ENCODE results near the gene LSS.

LSS gene

DNA sequence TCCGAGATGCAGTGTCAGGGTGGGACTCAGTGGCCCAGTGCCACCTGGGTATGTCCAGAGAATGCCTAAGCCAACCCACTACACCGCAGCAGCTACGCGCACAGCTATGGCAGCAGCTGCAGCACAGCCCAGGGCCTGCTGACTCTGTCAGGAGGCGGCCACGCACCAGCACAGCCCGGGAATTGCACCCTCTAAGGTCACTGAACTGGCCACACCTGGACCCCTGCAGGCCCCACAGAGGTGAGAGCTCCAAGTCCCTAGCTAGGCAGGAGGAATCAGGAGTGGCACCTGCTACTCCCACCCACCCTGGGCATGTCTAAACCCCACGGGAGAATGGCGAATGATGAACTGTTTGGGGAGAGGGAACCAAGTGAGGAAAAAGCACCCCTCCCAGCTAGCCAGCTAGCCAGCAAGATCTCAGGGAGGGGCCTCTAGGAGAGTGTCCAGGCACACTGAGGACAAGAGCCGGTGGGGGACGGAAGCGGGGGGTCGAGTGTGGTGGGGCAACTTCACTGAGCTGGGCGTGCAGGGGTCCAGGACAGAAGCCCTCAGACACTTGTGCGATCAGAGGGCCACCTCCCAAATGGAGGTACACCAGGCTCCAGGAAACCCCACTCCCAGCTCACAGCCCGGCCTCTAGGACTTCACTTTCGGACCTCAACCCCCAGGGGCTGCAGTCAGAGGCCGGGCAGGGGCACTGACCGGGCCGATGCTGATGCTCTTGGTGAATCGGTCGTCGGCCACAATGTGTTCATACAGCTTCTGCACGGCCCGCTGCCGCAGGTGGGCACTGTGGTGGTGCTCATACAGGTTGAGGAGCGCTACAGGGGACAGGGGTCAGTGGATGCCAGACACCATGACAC lies 13.9 kb downstream of the LSS start:
- TF ChIP-seq, protein P1, sequence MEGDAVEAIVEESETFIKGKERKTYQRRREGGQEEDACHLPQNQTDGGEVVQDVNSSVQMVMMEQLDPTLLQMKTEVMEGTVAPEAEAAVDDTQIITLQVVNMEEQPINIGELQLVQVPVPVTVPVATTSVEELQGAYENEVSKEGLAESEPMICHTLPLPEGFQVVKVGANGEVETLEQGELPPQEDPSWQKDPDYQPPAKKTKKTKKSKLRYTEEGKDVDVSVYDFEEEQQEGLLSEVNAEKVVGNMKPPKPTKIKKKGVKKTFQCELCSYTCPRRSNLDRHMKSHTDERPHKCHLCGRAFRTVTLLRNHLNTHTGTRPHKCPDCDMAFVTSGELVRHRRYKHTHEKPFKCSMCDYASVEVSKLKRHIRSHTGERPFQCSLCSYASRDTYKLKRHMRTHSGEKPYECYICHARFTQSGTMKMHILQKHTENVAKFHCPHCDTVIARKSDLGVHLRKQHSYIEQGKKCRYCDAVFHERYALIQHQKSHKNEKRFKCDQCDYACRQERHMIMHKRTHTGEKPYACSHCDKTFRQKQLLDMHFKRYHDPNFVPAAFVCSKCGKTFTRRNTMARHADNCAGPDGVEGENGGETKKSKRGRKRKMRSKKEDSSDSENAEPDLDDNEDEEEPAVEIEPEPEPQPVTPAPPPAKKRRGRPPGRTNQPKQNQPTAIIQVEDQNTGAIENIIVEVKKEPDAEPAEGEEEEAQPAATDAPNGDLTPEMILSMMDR (IDR thresholded peaks at IDR 0.05; ENCODE audit: low read length, missing control alignments) = no peak
- DNase-seq (ENCODE audit: low read depth) = no peak
- H3K4me3 ChIP-seq (replicated peaks; ENCODE audit: low read depth, low read length) = no peak overlapping the region

DNA sequence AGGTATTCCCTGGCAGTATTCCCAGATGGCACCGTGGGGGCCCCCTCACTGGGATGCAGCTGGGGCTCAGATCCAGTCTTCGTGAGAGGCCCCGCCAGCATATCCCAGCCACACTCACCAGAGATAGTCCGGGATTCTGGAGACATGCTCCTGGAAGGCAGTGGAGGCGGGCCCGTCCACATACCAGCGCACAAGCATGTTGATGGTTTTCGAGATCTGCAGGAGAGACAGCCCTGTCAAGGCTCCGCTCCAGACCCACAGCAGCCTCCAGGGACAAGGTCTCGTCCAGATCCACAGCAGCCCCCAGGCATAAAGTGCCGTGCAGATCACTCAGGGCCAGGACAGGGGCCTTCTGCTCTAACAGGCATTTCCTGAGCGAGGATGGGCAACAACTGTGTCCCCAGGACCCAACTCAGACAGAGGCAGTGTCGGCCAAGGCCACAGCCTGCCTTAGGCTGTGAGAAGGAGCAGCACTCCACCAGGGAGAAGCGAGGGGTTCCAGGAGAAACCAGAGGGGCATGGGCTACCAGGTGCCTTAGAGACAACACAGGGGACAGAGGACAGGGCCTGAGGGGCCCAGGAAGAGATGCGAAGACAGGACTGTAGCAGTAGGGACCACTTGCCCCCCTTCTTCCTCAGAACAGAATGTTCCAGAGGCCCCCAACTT lies 14.8 kb downstream of the LSS start:
- no peak overlapping the region for H3K4me3 ChIP-seq (replicated peaks; ENCODE audit: low read depth, low read length)
- TF ChIP-seq, protein P1 (IDR thresholded peaks at IDR 0.05; ENCODE audit: low read length, missing control alignments) = no peak
- DNase-seq (ENCODE audit: low read depth) = no peak

DNA sequence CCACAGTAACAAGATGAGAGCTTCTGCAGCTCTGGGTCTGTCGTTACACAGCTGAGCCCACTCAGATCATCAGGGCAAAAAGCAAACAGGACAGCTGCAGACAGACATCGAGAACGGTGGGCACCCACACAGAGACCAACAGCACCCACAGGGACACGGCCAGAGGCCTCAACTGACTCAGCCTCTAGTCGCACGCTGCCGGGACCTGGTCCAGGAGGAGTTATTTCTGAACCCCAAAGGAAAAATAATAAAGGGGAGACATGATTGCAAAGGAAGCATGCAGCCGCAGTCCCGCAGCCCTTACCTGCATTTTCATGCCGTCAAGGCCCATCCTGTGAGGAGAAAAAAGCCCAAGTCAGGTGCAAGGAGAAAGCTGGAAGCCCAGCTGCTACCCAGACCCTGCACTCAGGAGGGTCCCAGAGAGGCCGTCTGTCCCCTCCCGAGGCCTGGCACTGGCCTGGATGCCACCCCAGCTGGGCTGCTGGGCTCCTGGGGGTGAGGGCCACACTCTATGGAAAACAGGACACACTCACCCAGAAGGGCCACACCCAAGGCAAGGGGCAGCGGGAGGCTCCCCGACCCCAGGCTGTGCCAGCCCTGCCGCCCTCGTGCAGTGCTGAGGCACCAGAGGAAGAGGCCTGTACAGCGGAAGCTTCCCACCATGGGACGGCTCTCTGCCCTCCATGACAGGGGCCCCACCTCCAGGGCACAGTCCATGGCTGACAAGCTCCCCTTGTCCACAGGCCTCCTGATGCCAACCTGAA lies 15.7 kb downstream of the LSS start:
- DNase-seq (ENCODE audit: low read depth) = no peak
- H3K4me3 ChIP-seq (replicated peaks; ENCODE audit: low read depth, low read length) = no peak overlapping the region
- TF ChIP-seq, protein P1 (IDR thresholded peaks at IDR 0.05; ENCODE audit: low read length, missing control alignments) = no peak

DNA sequence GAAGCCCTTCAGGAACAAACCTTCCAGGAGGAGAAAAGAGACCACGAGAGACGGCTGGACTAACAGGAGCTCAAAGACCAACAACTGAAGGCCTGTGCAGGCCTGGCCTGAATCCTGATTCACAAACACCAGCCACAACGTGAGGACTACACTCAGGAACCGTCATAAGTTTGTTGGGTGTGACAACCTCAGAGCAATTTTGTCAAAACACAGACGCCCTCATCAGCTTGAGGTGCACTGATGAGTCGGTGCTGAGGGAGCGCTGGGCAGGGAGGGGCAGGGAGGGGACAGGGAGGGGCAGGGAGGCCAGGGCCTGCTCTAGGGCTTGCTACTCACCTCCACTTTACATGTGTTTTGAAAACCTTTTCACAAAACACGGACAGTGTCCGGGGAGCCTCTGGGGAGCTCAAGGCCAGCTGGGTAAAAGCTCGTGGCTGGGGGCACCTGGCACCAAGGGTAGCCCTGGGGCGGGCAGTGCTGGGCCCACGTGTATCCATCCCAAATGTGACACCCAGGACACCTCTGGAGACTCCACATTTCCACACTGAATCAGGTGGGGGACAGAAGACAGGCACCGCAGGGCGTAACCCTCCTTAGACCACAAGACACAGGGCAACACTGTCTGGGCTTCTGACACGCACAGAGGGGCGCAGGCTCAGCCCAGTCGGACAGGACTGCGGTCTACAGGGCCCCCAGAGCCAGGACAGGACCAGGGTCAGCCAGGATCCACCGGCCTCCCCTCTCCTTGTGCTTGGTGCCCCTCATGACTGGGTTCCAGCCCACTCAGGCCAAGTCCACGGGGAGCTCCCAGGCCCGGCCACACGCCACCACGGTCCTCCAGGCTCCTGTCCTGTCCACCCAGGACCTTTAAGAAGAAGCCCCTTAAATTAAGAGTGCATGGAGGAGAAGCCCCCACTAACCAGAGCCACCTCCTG lies 16.5 kb downstream of the LSS start:
- H3K4me3 ChIP-seq (replicated peaks; ENCODE audit: low read depth, low read length) = no peak overlapping the region
- DNase-seq (ENCODE audit: low read depth) = no peak
- TF ChIP-seq, protein P1 (IDR thresholded peaks at IDR 0.05; ENCODE audit: low read length, missing control alignments) = no peak

DNA sequence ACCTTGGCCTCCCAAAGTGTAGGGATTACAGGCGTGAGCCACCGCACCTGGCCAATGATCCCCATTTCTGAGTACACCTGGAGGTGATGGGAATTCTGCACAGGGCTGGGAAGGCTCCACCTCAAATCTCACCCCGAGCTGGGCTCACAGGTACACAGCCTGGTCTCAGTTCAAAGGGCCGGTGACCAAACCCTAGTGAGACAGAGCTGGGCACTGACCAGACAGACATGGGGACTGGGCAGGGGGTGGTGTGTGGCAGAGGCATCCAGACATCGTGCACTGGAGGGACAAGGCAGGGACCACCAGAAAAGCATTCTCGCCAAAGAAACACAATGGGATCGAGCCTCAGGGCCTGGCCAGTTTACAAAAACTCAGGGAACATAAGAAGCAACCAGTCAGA lies 17.2 kb downstream of the LSS start:
- H3K4me3 ChIP-seq (replicated peaks; ENCODE audit: low read depth, low read length) = no peak overlapping the region
- TF ChIP-seq, protein P1 (IDR thresholded peaks at IDR 0.05; ENCODE audit: low read length, missing control alignments) = no peak
- DNase-seq (ENCODE audit: low read depth) = no peak

Measured in fibroblast of pulmonary artery (primary cell).